Activated T-cell treated with anti-CD3 and anti-CD28 coated beads for 1 hour (primary cell): ENCODE results near the gene MFAP4.

Experiments
- DNase-seq: peaks from one replicate; pipeline ENCODE4 v3.0.0-alpha.2; 2020; ENCODE audit warnings: low read depth

Gene MFAP4, protein sequence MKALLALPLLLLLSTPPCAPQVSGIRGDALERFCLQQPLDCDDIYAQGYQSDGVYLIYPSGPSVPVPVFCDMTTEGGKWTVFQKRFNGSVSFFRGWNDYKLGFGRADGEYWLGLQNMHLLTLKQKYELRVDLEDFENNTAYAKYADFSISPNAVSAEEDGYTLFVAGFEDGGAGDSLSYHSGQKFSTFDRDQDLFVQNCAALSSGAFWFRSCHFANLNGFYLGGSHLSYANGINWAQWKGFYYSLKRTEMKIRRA

DNA sequence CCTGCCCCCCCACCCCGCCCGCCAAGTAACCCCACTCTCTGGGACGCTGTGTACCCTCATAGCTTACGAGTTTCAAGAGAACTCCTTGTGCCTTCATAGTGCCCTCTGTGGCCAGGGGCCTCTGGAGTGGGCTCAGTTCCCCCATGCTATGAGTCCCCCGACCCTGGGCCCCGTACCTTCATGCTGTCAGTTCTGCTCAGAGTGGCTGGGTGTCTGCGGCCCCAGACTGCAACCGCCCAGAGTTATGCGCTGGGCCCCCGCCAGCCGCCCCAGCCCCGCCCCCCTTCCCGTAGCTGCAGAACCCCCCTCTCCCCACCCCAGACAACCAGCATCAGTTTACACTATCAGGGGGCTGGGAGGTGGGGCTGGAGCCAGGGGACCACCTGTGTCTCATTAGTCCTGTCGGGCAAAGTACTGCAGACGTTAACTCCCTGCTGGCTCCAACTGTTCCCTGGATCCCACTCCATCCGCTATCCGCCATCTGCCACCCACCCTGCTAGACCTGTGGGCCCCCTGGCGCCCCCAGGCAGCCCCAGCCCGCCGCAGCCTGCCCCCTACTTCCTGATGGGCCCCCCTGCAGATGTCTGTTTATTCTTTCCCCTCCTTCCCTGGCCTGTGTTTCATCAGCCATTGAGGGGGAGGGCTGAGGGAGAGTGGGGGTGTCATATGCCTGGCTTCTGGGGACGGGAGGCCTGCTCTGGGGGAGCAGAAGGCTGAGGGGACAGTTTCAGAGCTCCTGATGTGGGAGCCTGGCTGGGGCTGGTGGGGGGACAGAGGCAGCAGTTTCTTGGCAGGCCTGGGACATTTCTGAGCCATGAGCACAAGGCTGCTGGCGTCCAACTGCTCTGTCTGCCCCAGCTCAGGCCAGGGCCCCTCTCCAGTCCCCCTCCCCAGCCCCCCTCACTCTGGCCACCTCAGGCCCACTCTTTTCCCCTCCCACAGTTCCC is at the start of gene MFAP4:
MFAP4 (minus strand) TSS at position 217 of the 947 bp plus-strand sequence; CDS start at position 182, 35 bp downstream.
- DNase-seq: no peak

DNA sequence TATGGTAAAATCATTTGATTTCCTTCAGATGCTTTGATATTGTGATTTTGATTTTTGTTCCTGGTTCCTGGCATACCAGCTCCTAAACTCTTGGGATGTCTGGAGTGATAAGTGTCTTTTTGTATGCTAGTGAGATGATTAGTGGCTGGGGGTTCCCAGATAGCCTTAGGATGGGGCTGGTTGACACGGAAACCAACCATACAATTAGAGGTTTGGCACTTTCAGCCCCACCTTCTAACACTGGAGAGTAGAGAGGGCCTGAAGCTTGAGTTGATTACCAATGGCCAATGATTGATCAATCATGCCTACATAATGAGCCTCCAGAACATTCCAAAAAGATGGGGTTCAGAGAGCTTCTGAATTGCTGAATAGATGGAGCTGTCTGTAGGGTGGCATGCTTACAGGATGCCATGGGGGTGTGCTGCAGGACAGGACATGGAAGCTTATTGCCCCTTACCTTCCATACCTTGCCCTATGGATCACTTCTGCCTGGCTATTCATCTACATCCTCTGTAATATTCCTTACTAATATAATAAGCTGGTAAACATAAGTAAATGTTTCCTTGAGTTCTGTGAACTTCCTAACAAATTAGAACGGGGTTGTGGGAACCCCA is 46.8 kb upstream of the MFAP4 start:
- DNase-seq: no peak

DNA sequence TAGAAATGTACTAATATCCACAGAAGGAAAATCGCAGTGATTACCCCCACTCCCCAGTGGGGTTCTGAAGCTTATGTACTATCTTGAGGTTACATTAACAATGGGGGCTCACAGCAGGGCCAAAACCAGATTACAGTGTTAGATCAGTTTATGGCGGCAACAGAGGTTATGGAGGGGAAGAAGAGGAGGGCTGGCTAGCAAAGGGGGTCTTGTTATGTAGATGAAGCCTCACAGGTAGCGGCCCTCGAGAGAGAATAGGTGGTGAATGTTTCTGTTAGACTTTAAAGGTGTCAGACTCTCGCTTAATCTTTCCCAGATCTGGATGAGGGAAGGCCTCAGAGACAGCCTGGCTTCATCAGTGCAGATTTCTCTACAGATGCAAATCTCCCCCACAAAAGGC is 46.3 kb upstream of the MFAP4 start:
- no peak for DNase-seq

DNA sequence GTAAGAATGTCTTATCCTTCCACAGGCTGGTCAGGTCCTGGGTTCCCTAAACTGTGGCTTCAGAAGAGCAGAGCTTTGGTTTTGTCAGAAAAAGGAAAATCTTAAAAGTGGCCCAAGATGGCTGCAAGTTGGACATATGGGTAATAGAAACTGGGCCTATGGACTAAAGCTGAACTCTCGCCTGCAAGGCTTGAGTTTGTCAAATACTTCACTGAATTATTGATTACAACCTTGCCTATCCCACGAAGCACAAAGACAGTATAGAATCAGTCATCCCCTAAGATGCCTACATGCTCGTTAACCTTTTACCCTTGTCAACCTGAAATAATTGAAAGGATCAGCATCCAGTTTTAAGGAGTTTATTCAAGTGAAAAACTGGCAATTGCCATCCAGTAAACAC is 44.7 kb upstream of the MFAP4 start:
- DNase-seq: no peak

DNA sequence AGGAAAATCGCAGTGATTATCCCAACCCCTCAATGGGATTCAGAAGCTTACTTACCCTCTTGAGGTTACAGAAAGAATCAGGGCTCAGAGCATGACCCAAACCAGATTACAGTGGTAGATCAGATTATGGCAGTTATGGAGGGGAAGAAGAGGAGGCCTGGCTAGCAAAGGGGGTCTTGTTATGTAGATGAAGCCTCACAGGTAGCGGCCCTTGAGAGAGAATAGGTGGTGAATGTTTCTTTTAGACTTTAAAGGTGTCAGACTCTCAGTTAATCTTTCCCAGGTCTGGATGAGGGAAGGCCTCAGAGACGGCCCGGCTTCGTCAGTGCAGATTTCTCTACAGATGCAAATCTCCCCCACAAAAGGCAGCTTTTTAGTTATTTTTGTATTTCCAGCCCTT is 39.6 kb upstream of the MFAP4 start:
- no peak for DNase-seq

DNA sequence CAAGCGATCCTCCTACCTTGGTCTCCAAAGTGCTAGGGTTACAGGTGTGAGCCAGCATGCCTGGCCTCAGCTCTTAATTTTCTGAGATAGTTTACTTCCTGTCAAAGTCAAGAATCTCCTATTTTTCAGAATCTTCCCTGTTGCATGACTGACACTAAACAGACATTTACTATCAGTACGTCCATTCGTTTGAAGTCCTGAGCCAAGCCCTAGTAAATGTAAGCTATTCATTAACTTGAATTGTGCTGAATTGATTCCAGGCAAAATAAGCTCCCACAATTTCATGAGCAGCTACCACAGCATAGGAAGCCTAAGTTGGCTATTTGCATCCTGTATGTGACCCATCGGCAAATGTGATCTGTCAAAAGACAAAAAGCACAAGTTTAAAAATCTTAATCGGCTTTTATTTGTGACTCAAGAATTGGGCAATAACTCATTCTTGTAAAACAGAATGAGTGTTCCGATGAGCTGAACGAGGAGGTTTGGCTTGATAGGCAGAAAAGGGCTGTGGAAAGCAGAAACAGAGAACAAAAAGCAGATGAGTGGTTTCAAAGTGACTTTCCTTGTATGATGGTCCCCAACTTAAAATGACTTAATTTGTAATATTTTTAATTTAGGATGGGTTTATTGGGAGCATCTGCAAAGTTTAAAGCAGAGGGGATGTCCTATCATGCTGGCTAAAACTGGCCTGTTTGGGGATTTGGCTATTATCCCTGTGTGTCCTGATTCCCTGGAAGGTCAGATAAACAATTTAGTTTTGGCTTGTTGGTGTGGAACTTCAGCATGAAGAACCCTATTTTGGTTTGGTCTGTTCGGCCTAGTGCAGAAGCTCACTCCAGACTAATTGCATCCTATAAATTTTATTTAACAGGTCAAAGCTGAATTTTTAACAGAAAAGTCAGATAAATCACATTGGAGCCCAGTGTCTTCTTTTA is 38.2 kb upstream of the MFAP4 start:
- no peak for DNase-seq

DNA sequence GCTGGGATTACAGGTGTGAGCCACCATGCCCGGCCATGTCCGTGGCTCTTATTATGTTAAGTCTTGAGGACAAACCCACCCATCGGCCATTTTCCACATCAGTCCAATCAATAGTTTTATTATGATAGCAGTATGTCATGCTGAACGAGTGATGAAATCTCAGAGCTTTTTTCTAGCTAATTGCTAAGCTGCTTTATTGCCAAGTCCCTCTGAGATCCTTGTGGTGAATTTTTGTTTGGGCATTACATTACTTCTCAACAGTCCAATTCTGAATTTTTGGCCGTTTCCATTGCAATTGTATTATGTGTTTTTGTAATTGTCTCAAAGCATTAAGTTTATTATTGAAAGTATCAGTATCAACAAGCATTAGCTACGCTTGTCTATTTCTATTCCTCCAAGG is 34.9 kb upstream of the MFAP4 start:
- no peak for DNase-seq

DNA sequence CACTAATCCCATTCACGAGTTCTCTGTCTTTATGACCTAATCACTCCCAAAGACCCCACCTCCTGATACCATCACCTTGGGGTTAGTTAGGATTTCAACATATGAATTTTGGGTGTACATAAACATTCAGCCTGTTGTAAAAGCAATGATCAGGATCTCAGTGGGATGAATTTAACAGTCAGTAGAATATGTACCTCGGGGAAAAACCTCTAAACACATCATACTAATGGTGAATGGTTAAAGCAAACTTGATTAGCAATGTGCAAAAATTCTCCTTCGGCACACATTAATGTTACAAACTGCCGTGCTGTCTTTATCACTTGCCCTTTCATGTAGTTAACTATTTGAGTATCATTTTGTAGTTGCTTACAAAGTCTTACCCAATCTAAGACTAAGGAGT is 34.2 kb upstream of the MFAP4 start:
- no peak for DNase-seq

DNA sequence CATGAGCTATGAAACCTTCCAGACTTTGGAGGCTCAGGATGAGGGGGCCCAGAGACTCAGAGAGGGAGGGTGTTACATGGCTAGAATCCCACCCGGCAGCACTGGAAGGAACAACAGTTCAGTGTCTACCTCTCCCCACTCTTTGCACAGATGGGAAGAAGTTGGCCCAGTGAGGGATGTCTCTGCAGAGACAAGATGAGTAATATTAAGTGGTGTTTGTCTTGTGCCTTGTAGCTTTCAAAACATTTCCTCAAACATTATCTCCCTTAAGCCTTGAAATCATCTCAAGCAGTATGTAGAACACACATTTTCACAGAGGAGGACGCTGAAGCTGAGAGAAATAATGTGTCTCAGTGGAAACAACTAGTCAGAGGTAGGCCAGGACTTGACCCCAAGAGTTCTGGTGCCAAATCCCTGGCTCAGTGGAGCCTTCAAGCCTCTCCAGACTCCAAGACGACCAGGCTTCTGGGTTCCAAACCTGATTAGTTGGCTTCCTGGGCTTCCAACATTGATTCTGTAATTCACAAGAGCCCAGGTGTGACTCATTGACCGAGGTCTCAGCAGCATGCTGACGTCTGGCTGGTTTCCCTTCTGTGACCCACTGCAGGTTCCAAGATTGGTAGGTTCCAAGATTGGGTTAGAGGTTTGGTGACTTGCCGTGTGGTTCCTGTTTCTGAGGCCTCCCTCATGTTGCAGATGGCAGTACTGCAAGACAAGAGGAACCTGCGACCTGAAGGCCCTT is 31.4 kb upstream of the MFAP4 start:
- no peak for DNase-seq

DNA sequence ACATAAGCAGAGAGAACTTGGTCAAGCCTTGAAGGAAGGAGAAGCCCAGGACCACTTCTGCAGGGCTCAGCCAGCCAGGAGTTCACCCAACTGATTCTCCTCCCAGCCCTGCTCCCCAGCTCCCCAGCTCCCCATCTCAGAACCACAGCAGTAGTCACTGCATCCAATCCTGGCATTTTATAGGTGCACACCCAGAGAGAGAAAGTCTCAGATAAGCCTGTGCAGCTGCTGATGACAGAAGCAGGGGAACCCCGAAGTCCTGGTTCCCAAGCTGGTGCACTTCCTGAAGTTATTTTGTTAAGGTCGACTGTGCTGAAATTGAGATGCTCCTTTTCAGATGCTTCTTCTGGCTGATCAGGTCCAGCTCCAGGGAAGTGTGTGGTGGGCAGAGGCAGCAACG is 30.6 kb upstream of the MFAP4 start:
- no peak for DNase-seq

DNA sequence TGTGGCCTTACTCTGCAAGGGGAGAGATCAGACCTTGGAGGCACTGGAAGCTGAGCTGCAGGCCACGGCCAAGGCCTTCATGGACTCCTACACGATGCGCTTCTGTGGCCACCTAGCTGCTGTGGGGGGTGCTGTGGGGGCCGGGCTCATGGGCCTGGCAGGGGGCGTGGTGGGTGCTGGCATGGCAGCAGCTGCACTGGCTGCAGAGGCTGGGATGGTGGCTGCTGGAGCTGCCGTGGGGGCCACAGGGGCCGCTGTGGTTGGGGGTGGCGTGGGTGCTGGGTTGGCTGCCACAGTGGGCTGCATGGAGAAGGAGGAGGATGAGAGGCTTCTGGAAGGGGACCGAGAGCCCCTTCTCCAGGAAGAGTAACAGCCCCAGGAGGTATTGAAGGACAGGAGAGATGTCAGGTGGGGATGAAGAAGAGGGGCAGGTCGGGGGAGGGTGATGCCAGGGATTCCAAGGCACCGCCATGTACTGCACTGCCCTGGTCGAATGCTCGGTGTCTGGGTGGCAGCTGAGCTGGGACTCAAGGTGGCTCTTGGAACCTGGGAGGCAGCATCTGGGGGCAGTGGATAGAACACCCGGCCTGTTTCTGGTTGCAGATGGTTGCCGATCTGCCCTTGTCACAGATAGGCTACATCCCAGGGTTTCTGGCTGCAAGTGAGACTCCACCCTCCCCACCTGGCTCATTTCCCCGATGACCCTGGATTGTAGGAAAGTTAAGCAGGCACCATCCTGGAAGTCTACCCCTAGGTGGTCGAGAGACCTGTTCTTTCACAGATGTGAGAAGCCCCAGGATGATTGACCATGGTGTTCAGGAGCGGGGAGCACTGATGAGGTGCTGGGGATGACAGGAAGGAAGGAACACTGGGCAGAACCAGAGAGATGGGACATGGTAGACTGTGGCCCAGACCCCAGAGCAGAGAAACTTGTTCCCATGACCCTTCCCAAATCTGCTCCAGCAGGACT is 29.1 kb upstream of the MFAP4 start:
- no peak for DNase-seq

DNA sequence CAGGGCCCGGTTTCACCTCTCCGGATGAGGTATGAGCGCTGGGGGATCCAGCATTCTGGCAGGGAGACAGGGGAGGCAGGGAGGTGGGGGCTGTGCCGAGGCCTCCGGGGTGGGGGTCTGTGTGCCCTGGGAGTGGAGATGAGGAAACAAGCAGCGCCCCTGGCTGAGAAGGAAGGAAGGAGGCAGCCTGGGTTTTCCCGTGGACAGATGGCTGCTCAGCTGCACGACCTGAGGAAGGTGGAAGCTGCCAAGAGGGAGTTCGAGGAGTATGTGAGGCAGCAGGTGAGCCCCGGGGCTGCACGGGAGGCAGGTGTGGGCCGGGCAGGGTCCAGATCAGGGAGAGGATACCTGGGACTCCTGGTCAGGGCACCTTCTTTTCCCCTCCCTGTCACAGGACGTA is 28.3 kb upstream of the MFAP4 start:
- DNase-seq: no peak

DNA sequence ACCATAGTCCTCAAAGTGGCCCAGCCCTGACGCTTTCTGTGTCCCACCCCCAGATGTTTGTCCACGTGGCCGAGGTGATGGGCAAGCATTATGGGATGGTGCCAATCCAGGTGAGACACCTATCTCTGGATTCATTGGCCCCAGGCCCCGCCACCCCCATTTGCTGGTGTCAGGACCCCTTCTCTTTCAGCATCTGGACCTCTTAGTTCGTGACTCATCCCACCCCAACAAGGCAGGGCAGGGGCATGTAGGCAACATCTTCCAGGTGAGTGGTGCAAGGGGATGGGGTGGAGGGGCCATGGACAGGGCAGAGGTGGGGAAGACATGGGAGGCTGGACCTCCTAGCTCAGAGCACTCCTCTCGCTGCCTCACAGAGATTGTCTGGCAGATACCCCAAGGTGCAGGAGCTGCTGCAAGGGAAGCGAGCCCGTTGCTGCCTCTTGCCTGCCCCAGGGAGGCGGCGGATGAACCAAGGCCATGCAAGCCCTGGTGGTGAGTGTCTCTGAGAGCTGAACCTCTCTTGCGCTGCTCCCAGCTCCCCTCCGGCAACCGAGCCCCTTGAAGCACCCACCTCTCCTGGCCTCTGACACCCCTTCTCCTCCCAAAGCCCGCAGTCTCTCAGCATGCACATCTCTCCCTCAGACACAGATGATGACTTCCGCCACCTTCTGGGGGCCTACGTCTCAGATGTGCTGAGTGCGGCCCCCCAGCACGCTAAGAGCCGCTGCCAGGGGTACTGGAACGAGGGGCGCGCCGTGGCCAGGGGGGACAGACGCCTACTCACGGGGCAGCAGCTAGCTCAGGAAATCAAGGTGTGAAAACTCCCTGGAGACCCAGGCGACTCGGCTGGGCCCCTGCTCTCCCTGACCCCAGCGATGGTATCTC is 27.6 kb upstream of the MFAP4 start:
- no peak for DNase-seq

DNA sequence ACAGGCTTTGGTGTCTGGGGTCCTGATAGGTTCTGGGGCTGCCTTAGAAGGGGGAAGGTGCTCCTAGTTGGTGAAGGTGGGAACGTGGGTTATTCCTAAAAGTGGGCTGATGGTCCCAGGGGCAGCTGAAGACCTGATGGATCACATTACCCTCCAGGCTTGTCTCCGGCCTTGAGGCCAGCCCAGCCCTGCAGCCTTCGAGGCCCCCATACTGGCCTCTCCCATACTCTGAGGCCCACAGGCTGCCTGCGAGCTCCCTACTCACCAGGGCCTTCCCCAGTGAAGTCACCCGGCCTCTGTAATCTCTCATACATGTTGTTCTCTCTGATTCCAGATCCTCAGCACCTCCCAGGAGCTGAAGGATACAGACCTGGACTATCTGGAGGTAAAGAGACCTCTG is 26.8 kb upstream of the MFAP4 start:
- no peak for DNase-seq

DNA sequence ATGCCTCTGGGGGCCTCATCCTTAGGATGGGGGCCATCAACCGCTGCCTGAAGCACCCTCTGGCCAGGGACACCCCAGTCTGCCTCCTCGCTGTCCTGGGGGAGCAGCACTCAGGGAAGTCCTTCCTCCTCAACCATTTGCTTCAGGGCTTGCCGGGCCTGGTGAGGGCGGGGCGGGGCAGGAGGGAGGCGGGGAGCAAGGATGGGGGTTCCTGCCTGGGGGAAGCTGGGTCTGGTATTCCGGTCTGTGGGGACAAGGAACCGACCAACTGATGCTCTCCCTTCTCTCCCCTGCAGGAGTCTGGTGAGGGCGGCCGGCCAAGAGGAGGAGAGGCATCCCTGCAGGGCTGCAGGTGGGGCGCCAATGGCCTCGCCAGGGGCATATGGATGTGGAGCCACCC is 26.0 kb upstream of the MFAP4 start:
- no peak for DNase-seq

DNA sequence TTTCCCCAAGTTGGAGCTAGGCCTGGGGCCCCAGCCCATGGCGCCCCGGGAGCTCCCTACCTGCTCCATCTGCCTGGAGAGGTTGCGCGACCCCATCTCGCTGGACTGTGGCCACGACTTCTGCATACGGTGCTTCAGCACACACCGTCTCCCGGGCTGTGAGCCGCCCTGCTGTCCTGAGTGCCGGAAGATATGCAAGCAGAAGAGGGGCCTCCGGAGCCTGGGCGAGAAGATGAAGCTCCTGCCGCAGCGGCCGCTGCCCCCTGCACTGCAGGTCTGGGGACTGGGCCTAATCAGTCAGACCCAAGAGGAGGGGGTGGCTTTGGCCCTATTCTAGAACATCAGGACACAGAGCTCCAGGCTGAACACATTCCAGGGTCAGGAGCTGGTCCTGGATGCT is 25.5 kb upstream of the MFAP4 start:
- no peak for DNase-seq

DNA sequence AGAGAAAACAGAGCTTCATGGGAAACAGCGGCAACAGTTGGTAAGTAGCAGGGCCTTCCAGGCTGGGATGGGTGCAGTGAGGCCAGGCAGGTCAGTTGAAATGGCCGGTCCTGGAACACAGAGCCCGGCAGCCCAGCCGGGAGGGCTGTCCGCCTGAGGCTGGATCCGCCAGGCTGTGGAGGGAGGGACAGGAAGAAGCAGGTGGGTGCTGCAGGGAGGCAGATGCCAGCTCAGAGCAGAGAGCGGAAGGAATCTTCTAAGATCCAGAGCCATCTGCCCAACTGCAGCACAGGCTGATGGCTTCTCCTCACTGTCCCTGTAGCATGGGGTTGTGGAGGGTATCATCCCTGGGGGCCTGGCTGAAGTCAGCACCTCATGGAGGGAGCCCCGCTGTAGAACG is 24.6 kb upstream of the MFAP4 start:
- DNase-seq: no peak

DNA sequence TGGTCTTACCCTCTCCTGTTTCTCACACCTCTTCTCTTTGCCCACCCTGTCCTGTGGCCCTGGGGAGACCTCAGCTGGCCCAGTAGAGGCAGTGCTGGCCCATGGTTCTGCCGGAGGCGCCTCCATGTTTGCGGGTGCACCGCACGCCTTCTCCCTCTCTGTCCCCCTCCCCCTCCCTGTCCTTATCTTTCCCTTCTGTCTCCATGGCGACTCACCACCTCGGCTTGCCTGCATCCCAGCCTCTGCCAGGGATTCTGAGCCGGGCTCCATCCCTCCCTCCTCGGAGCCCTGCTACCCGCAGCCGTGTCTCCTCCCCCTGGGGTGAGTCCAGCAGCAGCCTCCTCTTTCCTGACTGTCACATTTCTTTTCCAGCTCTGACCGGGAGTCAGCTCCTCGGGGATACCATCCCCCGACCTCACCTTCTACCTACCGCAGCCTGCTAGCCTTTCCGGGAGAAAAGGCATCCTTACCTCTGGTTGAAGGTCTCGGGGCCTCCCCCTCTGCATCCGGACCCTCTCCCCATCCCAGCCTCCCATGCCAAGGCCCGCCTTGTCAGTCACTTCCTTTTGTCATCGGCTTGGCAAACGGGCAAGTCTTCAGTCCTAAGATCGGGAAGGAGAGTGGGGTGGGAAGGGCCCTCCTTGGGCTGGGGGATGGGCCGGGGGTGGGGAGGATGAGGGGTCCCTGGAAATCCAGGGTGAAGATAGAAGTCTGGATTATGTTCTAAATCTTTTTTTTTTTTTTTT is 24.1 kb upstream of the MFAP4 start, which contains the start of gene RNF112:
RNF112 (plus strand) TSS at position 358 of the 746 bp plus-strand sequence; CDS start at position 535, 177 bp downstream.
- DNase-seq: no peak
